Stomach (tissue), 9 donors: ENCODE data around the gene CADPS. TPM values are rescaled to one million over a fixed set of nuclear protein-coding genes. Genes with fewer than 3 reads are reported as not detected.

Experiments used
- DNase-seq, 2 donors: peaks; one replicate each; pipeline versions ENCODE4 v3.0.0 to v3.0.0-alpha.2; 2013 to 2019
- H3K27ac ChIP-seq, 5 donors: fragments of 200-600 bp in 4 of 5; sonication (generic) in 4 of 5; one replicate each; pipeline ENCODE4 v1.5.1; 2013 to 2019; ENCODE audit warnings: mild to moderate bottlenecking in 1 of 5, moderate library complexity in 1 of 5
- H3K27me3 ChIP-seq, 3 donors: fragments of 200-600 bp; sonication (generic); one replicate each; pipeline ENCODE4 v1.5.1; 2017 to 2019; ENCODE audit warnings: mixed run types in 1 of 3
- H3K36me3 ChIP-seq, 4 donors: fragments of 200-600 bp; sonication (generic); 1 replicate in 3 of 4; 2 replicates in 1 of 4; pipeline ENCODE4 v1.5.1; 2016 to 2019
- H3K4me1 ChIP-seq, 4 donors: fragments of 200-600 bp; sonication (generic); one replicate each; pipeline ENCODE4 v1.5.1; 2016 to 2019
- H3K4me3 ChIP-seq, 4 donors: fragments of 200-600 bp; sonication (generic) in 3 of 4; one replicate each; pipeline ENCODE4 v1.5.1; 2016 to 2019; ENCODE audit warnings: mild to moderate bottlenecking in 1 of 4
- H3K9me3 ChIP-seq, 4 donors: fragments of 200-600 bp; sonication (generic); one replicate each; pipeline ENCODE4 v1.5.1; 2016 to 2019
- CTCF ChIP-seq, 7 experiments: fragments of 450-650 bp in 4 of 7; fragments of 200-600 bp in 3 of 7; sonication (generic) in 3 of 7; IDR thresholded peaks; one replicate each; pipeline ENCODE4 v1.5.1; 2016 to 2019; ENCODE audit warnings: antibody characterized with exemption in 7 of 7, control low read depth in 2 of 7, mild to moderate bottlenecking in 1 of 7
- EP300 ChIP-seq: sonication (generic); formaldehyde crosslinking; IDR thresholded peaks from one replicate; pipeline ENCODE4 v1.6.1; 2017; ENCODE audit warnings: antibody characterized with exemption
- POLR2A ChIP-seq, 4 donors: fragments of 450-650 bp; IDR thresholded peaks; one replicate each; pipeline ENCODE4 v1.6.1; 2016; ENCODE audit warnings: antibody characterized with exemption in 4 of 4, control low read depth in 2 of 4, mild to moderate bottlenecking in 1 of 4, moderate library complexity in 1 of 4
- POLR2AphosphoS5 ChIP-seq, 3 donors: sonication (generic); formaldehyde crosslinking; IDR thresholded peaks; one replicate each; pipeline ENCODE4 v1.6.1; 2016; ENCODE audit warnings: antibody characterized with exemption in 3 of 3
- WGBS, 5 donors: extraction: QIAGEN DNeasy Blood & Tissue Kit in 3 of 5; methylation state at CpG; one replicate each; pipeline versions ENCODE4 v1.1.5 to v1.1.7; 2013 to 2018; 5-methylcytosine and 5-hydroxymethylcytosine counted together
- intact Hi-C: fragments of 100-400 bp; cut with DNase I; formaldehyde crosslinking; loops from one replicate; pipeline ENCODE4 v1.15.1; 2023; ENCODE audit warnings: low total_unique reads
- polyA plus RNA-seq, 3 donors: library from polyadenylated mRNA; stranded (reverse); fragments of 200-250 nt; gene quantifications; one replicate each; pipeline ENCODE4 v1.2.3, GENCODE V29; 2013
- total RNA-seq, 5 donors: library from RNA; depleted of rRNA; stranded (reverse); fragments of >200 nt; gene quantifications; one replicate each; pipeline versions ENCODE4 v1.1.0 to v1.2.3, GENCODE V29; 2014 to 2016
- donor health status: healthy with polysubstance abuse.
- donor health status: Bipolar disorder and iron deficiency.
- donor health status: healthy.

The CADPS gene
- total and polyA plus RNA-seq, 8 donors, result 0.58 to 32.2 (median 3.4) TPM

- no peaks in the 10 kb centered on the region for H3K36me3 ChIP-seq
- intact Hi-C loops, result no loop called here
- no peak for DNase-seq
- no peak overlapping the region for H3K4me3 ChIP-seq
- H3K9me3 ChIP-seq, result no peaks in the 10 kb centered on the region
- TF ChIP-seq CTCF (IDR thresholded peaks at IDR 0.05), result no peak
- TF ChIP-seq POLR2AphosphoS5 (IDR thresholded peaks at IDR 0.05), result no peak
- TF ChIP-seq POLR2A (IDR thresholded peaks at IDR 0.05), result no peak
- TF ChIP-seq EP300, result no peak
- no peaks in the 10 kb centered on the region for H3K4me1 ChIP-seq
- 56 to 69% (median 57%) methylated on average over 5 of the region's 5 CpGs for WGBS, 5 donors
- H3K27ac ChIP-seq, result no peak overlapping the region
- H3K27me3 ChIP-seq, result no peaks in the 10 kb centered on the region
Observed at GRCh38 chr3:62859203-62859791, 15.9 kb downstream of the CADPS start.

GRCh38 chr3:62845996-62846395 lies 29.2 kb downstream of the CADPS start:
- no peaks in the 10 kb centered on the region for H3K27me3 ChIP-seq
- intact Hi-C loops, result no loop called here
- no peak overlapping the region for H3K27ac ChIP-seq
- 46 to 58% (median 56%) methylated on average over 4 of the region's 4 CpGs for WGBS, 5 donors
- no peak overlapping the region for H3K4me3 ChIP-seq
- no peaks in the 10 kb centered on the region for H3K9me3 ChIP-seq
- DNase-seq, result no peak
- no peaks in the 10 kb centered on the region for H3K4me1 ChIP-seq
- H3K36me3 ChIP-seq, result no peaks in the 10 kb centered on the region
- TF ChIP-seq POLR2A (IDR thresholded peaks at IDR 0.05) (no peak), POLR2AphosphoS5 (IDR thresholded peaks at IDR 0.05) (no peak), CTCF (IDR thresholded peaks at IDR 0.05) (no peak), EP300 (no peak)

- intact Hi-C loops, result no loop called here
- no peak for TF ChIP-seq CTCF (IDR thresholded peaks at IDR 0.05)
- TF ChIP-seq EP300, result no peak
- no peak for TF ChIP-seq POLR2A (IDR thresholded peaks at IDR 0.05)
- no peak for TF ChIP-seq POLR2AphosphoS5 (IDR thresholded peaks at IDR 0.05)
- H3K4me3 ChIP-seq, result no peak overlapping the region
- H3K27ac ChIP-seq, result no peak overlapping the region
- no peaks in the 10 kb centered on the region for H3K36me3 ChIP-seq
- DNase-seq, result no peak
- 12 to 42% (median 24%) methylated on average over 1 of the region's 1 CpG for WGBS, 5 donors
- H3K4me1 ChIP-seq, result no peaks in the 10 kb centered on the region
- H3K27me3 ChIP-seq, result no peaks in the 10 kb centered on the region
- no peaks in the 10 kb centered on the region for H3K9me3 ChIP-seq
Observed at GRCh38 chr3:62843508-62843907, 31.7 kb downstream of the CADPS start.

- intact Hi-C loops, result no loop called here
Observed at GRCh38 chr3:62839748-62840147, 35.5 kb downstream of the CADPS start.

More at GRCh38 chr3:62839748-62840147, 35.5 kb downstream of the CADPS start:
- no peak overlapping the region for H3K27ac ChIP-seq
- TF ChIP-seq POLR2A (IDR thresholded peaks at IDR 0.05), result no peak
- TF ChIP-seq EP300, result no peak
- TF ChIP-seq CTCF (IDR thresholded peaks at IDR 0.05), result no peak
- no peak for TF ChIP-seq POLR2AphosphoS5 (IDR thresholded peaks at IDR 0.05)
- H3K27me3 ChIP-seq, result no peaks in the 10 kb centered on the region
- DNase-seq, result no peak
- no peaks in the 10 kb centered on the region for H3K9me3 ChIP-seq
- 69 to 84% (median 82%) methylated on average over 1 of the region's 1 CpG for WGBS, 5 donors
- no peaks in the 10 kb centered on the region for H3K36me3 ChIP-seq
- H3K4me3 ChIP-seq, result no peak overlapping the region
- peaks cover 0 to 11% (median 0%) of the 10 kb centered on the region in 4 donors for H3K4me1 ChIP-seq
